Right kidney (tissue), 1 donor: Measurements from ENCODE around the gene PATZ1.
A peak's percentile ranks its signal among the peaks of the same experiment; 100 is the strongest.

Source experiments
- DNase-seq: peaks from one replicate; pipeline ENCODE4 v3.0.0-alpha.2; 2016

Gene PATZ1

DNA sequence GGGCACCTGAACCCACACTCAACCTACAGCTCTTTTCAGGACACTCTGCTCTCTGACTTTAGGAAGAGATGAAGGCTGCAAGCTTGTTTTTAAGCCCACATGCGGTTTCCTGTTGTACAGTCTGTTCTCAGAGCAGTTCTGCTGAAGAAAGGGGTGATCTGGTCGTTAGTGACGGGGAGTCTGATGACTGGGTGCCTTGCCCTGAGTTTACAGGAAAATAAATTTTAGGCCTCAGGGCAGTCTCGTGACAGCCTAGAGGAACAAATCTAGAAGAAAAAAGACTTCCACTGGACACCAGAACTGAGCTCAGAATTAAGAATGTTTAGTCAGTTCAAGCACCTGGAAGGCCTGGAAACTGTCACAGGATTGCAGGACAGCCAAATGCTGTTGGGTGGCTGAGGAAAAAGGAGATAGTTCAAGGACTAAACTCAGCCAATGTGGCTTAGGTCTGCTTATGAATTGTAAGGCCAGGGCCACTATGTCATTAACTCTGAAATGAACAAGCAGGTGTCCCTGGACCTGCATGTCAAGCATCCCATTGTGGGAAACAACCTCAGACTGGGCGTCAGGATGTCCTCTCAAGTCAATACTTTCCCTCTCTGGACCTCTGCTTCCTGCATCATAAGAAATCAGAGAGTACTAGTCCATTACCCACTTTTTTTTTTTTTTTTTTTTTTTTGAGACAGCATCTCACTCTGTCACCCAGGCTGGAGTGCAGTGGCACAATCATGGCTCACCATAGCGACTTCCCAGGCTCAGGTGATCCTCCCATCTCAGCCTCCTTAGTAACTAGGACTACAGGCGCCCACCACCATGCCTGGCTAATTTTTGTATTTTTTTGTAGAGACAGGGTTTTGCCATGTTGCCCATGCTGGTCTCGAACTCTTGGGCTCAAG, 59.5 kb downstream of the PATZ1 start:
- no peak for DNase-seq

DNA sequence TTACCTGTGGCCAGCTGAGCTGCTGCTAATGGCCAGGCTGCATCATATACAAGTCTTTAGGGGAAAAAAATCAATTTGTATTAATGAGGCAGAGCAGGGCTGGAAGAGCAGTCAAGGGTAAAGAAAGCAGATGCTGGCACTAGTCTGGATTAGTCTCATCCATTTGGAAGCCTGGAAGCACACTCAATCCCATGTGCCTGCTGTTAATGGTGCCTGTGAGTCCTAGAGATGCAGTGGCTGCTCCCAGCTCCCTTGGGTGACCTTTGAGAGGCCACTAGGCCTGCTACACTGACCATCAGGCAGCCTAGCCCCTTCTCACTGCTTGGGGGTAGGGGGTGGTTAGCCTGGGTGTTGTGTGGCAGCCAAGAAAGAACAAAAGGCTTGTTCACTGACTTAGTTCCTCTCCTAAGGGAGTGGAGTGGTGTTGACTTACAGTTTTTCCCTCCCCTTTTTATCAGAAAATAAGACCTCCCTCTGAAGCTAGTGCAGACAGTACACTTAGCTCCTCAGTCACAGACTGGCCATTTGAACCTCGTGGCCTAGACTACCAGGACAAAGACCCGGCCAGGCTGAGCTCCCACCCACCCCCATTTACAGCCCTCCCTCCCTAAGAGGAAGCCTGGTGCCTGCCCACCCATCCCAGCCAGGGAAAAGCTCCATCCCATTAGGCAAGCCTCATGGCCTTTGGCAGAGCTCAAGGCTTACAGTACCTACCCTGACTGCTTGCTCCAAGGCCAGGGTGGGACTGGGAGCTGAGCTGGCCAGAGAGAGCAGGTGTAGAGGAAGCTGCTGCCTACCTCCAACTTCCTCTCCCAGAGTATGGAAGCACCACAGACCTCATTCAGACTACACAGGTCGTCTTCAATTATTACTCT, 61.6 kb downstream of the PATZ1 start:
- DNase-seq: peak; percentile 46

DNA sequence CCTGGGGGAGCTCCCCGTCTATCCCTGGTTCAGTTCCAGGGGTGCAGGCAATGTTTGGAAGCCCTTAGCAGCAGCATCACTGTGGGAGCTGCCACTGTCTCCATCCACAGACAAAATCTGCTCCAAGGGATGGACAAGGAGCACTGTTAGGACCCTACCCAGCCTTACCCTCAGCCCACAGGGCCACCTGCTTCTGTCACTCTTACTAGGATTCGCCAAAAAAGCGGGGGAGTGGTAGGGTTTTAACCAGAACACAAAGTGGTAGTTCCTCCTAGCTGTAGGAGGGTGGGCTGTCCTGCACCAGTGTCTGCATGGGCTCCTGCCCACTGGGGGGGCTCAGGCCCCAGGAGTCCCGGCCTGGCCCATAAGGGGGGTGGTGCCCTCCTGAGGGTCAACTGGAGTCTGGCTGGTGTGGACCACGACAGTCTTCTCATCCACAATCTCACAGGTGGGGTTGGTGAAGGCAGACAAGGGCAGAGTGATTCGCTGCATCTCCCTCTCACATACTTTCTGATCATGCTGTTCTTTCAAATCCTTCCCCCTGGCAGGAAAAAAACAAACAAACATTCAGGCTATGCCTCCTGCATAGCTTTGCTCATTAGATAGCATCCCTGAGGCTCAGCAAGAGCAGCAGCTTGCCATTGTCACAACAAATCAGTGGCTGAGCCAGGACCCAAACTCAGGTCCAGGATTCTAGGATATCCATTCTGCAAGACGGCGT, 63.2 kb downstream of the PATZ1 start:
- DNase-seq: no peak

DNA sequence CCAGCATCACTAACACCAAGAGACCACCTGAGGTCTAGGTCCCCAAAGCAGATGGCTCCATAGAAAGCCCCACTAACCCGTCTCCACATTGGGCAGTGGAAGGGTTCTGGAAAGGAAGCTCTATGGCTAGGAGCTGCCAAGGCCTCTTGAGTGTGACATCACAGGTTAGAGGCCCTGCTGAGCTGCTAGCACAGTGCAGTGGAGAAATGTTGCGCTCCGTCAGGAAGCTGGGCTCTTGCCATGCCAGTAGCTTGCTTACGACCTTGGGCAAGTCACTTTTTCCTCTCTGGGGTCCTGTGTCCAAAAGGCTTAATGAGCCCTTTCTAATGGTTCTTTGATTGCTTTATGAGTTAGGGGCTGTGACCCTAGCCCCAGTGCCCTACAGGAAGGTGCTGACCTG, 64.4 kb downstream of the PATZ1 start:
- DNase-seq: no peak

DNA sequence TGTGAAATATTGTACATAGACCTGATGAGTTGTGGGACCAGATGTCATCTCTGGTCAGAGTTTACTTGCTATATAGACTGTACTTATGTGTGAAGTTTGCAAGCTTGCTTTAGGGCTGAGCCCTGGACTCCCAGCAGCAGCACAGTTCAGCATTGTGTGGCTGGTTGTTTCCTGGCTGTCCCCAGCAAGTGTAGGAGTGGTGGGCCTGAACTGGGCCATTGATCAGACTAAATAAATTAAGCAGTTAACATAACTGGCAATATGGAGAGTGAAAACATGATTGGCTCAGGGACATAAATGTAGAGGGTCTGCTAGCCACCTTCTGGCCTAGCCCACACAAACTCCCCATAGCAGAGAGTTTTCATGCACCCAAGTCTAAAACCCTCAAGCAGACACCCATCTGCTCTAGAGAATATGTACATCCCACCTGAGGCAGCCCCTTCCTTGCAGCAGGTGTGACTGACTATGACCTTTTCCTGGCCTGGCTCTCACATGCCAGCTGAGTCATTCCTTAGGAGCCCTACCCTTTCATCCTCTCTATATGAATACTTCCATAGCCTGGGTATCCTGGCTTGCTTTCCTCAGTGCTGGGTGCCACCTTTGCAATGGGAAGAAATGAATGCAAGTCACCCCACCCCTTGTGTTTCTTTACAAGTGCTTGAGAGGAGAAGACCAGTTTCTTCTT, 66.2 kb downstream of the PATZ1 start:
- DNase-seq: no peak

DNA sequence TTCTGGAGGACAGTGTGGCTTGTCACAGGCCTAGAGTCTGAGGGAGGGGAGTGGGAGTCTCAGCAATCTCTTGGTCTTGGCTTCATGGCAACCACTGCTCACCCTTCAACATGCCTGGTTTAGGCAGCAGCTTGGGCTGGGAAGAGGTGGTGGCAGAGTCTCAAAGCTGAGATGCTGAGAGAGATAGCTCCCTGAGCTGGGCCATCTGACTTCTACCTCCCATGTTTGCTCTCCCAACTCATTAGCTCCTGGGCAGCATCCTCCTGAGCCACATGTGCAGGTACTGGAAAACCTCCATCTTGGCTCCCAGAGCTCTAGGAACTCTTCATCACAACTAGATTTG, 66.8 kb downstream of the PATZ1 start:
- DNase-seq: no peak

DNA sequence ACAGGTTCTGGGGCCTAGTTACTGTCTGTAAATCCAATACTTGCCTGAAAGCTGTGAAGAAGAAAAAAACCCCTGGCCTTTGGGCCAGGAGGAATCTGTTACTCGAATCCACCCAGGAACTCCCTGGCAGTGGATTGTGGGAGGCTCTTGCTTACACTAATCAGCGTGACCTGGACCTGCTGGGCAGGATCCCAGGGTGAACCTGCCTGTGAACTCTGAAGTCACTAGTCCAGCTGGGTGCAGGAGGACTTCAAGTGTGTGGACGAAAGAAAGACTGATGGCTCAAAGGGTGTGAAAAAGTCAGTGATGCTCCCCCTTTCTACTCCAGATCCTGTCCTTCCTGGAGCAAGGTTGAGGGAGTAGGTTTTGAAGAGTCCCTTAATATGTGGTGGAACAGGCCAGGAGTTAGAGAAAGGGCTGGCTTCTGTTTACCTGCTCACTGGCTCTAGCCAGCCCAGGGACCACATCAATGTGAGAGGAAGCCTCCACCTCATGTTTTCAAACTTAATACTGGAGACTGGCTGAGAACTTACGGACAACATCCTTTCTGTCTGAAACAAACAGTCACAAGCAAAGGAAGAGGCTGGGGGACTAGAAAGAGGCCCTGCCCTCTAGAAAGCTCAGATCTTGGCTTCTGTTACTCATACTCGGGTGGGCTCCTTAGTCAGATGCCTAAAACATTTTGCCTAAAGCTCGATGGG, 67.4 kb downstream of the PATZ1 start:
- DNase-seq: no peak

DNA sequence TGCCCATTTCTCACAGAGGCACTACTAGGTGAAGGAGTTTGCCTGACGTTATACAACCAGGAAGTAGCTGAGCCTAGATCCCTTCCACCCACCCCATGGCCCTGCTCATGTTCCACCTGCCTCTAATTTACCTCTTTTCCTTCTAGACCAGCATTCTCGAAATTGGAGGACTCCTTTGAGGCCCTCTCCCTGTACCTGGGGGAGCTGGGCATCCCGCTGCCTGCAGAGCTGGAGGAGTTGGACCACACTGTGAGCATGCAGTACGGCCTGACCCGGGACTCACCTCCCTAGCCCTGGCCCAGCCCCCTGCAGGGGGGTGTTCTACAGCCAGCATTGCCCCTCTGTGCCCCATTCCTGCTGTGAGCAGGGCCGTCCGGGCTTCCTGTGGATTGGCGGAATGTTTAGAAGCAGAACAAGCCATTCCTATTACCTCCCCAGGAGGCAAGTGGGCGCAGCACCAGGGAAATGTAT, 68.0 kb downstream of the PATZ1 start:
- no peak for DNase-seq

DNA sequence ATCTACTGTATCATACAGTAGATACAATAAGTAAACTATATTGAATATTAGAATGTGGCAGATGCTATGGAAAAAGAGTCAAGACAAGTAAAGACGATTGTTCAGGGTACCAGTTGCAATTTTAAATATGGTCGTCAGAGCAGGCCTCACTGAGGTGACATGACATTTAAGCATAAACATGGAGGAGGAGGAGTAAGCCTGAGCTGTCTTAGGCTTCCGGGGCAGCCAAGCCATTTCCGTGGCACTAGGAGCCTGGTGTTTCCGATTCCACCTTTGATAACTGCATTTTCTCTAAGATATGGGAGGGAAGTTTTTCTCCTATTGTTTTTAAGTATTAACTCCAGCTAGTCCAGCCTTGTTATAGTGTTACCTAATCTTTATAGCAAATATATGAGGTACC, 68.4 kb downstream of the PATZ1 start:
- DNase-seq: no peak

DNA sequence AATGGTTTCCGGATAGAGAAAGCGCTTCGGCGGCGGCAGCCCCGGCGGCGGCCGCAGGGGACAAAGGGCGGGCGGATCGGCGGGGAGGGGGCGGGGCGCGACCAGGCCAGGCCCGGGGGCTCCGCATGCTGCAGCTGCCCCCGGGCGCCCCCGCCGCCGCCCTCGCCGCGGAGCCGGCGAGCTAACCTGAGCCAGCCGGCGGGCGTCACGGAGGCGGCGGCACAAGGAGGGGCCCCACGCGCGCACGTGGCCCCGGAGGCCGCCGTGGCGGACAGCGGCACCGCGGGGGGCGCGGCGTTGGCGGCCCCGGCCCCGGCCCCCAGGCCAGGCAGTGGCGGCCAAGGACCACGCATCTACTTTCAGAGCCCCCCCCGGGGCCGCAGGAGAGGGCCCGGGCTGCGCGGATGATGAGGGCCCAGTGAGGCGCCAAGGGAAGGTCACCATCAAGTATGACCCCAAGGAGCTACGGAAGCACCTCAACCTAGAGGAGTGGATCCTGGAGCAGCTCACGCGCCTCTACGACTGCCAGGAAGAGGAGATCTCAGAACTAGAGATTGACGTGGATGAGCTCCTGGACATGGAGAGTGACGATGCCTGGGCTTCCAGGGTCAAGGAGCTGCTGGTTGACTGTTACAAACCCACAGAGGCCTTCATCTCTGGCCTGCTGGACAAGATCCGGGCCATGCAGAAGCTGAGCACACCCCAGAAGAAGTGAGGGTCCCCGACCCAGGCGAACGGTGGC, 69.5 kb downstream of the PATZ1 start:
- DNase-seq: no peak
